Measurements from ENCODE around the gene C17orf113. TPM values are rescaled to one million over a fixed set of nuclear protein-coding genes. Genes with fewer than 3 reads are reported as not detected.

C17orf113 gene
- total RNA-seq, 1 experiment from 2014 or later, result 0.62 TPM

GRCh38 chr17:42002792-42003301, 47.6 kb downstream of the C17orf113 start:
- Histone ChIP-seq H3K36me3 (ENCODE audit: low read depth, low read length) (peaks cover 26% of the 10 kb centered on the region), H3K4me1 (ENCODE audit: insufficient read depth, low read length) (peaks cover 11% of the 10 kb centered on the region), H3F3A (ENCODE audit: low read length, unreplicated experiment) (no peaks in the 10 kb centered on the region), H3K79me2 (ENCODE audit: low read length) (peaks cover 71% of the 10 kb centered on the region), H3K27me3 (ENCODE audit: low read length) (no peaks in the 10 kb centered on the region), H3K9me2 (replicated peaks; ENCODE audit: low read length) (no peaks in the 10 kb centered on the region), H3K27ac (ENCODE audit: low read length) (no peak overlapping the region), H3K4me2 (ENCODE audit: low read length) (peak overlapping the region; percentile 30), H3K9me3 (ENCODE audit: low read length) (no peaks in the 10 kb centered on the region), H3K4me3 (ENCODE audit: low read length) (no peak overlapping the region), H3K9ac (ENCODE audit: low read length) (no peak overlapping the region), H4K20me1 (ENCODE audit: low read length) (no peaks in the 10 kb centered on the region; the same call in none of the 2 replicates), H2AFZ (ENCODE audit: low read length) (no peak overlapping the region)
- ChIA-PET POLR2A (ENCODE audit: unreplicated experiment) (no interaction called here), CTCF (interaction anchor here (0.6 kb wide), 1 partner anchor 14 kb away, joined by 3 read pairs; the partner anchor contains the start of gene DNAJC7)
- DNase-seq, result peak; percentile 39
- ATAC-seq, result peak; percentile 71
- TF ChIP-seq EZH2phosphoT487 (IDR thresholded peaks at IDR 0.05; ENCODE audit: borderline replicate concordance, low read length), result no peak
- TF ChIP-seq EZH2 (IDR thresholded peaks at IDR 0.05; ENCODE audit: low read length, unreplicated experiment), result no peak
- TF ChIP-seq CTCF (conservative IDR thresholded peaks at IDR 0.05; ENCODE audit: low read depth, low read length), result no peak
- BruUV-seq (replicated peaks), result no TSS peak
- intact Hi-C loops (cut with micrococcal nuclease), result no loop called here

- H4K20me1 ChIP-seq (ENCODE audit: low read length), result no peaks in the 10 kb centered on the region; the same call in none of the 2 replicates
- H3K9me3 ChIP-seq (ENCODE audit: low read length), result no peaks in the 10 kb centered on the region
- no peak for DNase-seq
- peaks cover 65% of the 10 kb centered on the region for H3K79me2 ChIP-seq (ENCODE audit: low read length)
- no peak overlapping the region for H3K27ac ChIP-seq (ENCODE audit: low read length)
- H2AFZ ChIP-seq (ENCODE audit: low read length), result no peak overlapping the region
- no TSS peak for BruUV-seq (replicated peaks)
- H3F3A ChIP-seq (ENCODE audit: low read length, unreplicated experiment), result no peaks in the 10 kb centered on the region
- ChIA-PET CTCF (interaction anchor here (0.6 kb wide), 1 partner anchor 15 kb away, joined by 3 read pairs; the partner anchor contains the start of gene DNAJC7), POLR2A (ENCODE audit: unreplicated experiment) (no interaction called here)
- H3K4me1 ChIP-seq (ENCODE audit: insufficient read depth, low read length), result peaks cover 11% of the 10 kb centered on the region
- no peak overlapping the region for H3K9ac ChIP-seq (ENCODE audit: low read length)
- no peak for ATAC-seq
- no peaks in the 10 kb centered on the region for H3K9me2 ChIP-seq (replicated peaks; ENCODE audit: low read length)
- no peak overlapping the region for H3K4me3 ChIP-seq (ENCODE audit: low read length)
- TF ChIP-seq CTCF (conservative IDR thresholded peaks at IDR 0.05; ENCODE audit: low read depth, low read length) (no peak), EZH2phosphoT487 (IDR thresholded peaks at IDR 0.05; ENCODE audit: borderline replicate concordance, low read length) (no peak), EZH2 (IDR thresholded peaks at IDR 0.05; ENCODE audit: low read length, unreplicated experiment) (no peak)
- peak overlapping the region; percentile 30; the same call in 1 of the 2 replicates for H3K4me2 ChIP-seq (ENCODE audit: low read length)
- H3K27me3 ChIP-seq (ENCODE audit: low read length), result no peaks in the 10 kb centered on the region
- intact Hi-C loops (cut with micrococcal nuclease), result no loop called here
- H3K36me3 ChIP-seq (ENCODE audit: low read depth, low read length), result peaks cover 26% of the 10 kb centered on the region
Measured at GRCh38 chr17:42002175-42002791, 48.1 kb downstream of the C17orf113 start.

GRCh38 chr17:42001729-42002128, 48.7 kb downstream of the C17orf113 start:
- Histone ChIP-seq H3K27ac (ENCODE audit: low read length) (no peak overlapping the region), H3K4me1 (ENCODE audit: insufficient read depth, low read length) (peaks cover 11% of the 10 kb centered on the region), H3K9ac (ENCODE audit: low read length) (no peak overlapping the region), H3K36me3 (ENCODE audit: low read depth, low read length) (peaks cover 30% of the 10 kb centered on the region), H3K9me2 (replicated peaks; ENCODE audit: low read length) (no peaks in the 10 kb centered on the region), H3F3A (ENCODE audit: low read length, unreplicated experiment) (no peaks in the 10 kb centered on the region), H3K9me3 (ENCODE audit: low read length) (no peaks in the 10 kb centered on the region), H3K79me2 (ENCODE audit: low read length) (peaks cover 59% of the 10 kb centered on the region), H2AFZ (ENCODE audit: low read length) (no peak overlapping the region), H4K20me1 (ENCODE audit: low read length) (no peaks in the 10 kb centered on the region; the same call in none of the 2 replicates), H3K4me2 (ENCODE audit: low read length) (no peak overlapping the region), H3K27me3 (ENCODE audit: low read length) (no peaks in the 10 kb centered on the region), H3K4me3 (ENCODE audit: low read length) (no peak overlapping the region)
- BruUV-seq (replicated peaks), result no TSS peak
- CTCF ChIA-PET, result no interaction called here
- TF ChIP-seq EZH2phosphoT487 (IDR thresholded peaks at IDR 0.05; ENCODE audit: borderline replicate concordance, low read length) (no peak), EZH2 (IDR thresholded peaks at IDR 0.05; ENCODE audit: low read length, unreplicated experiment) (no peak)
- DNase-seq (no peak), ATAC-seq (no peak)
- intact Hi-C loops (cut with micrococcal nuclease), result no loop called here
- POLR2A ChIA-PET (ENCODE audit: unreplicated experiment), result no interaction called here
